ENCODE data around the gene PHC3.

- TF ChIP-seq CREB1 (IDR thresholded peaks at IDR 0.05; ENCODE audit: low read depth) (no peak), RAD21 (IDR thresholded peaks at IDR 0.05; ENCODE audit: low read depth) (no peak), MAX (IDR thresholded peaks at IDR 0.05) (no peak), TCF12 (IDR thresholded peaks at IDR 0.05; ENCODE audit: low read depth) (no peak), CEBPB (IDR thresholded peaks at IDR 0.05) (no peak), EP300 (IDR thresholded peaks at IDR 0.05; ENCODE audit: borderline replicate concordance) (no peak), TAF1 (IDR thresholded peaks at IDR 0.05; ENCODE audit: low read depth) (no peak), REST (IDR thresholded peaks at IDR 0.05; ENCODE audit: low read depth) (no peak), TEAD4 (IDR thresholded peaks at IDR 0.05) (no peak)
Observed at GRCh38 chr3:170159933-170160332, 21.6 kb downstream of the PHC3 start.

Data from Ishikawa (cell line).